ENCODE measurements around the gene FILIP1L.

GRCh38 chr3:99910752-99911290, 203.5 kb downstream of the FILIP1L start:
- TF ChIP-seq CTCF (IDR thresholded peaks at IDR 0.05): no peak
- no peak for TF ChIP-seq POLR2A (IDR thresholded peaks at IDR 0.05)
- TF ChIP-seq POLR2AphosphoS5 (IDR thresholded peaks at IDR 0.05): no peak
